Measurements from ENCODE around the gene RBM12. TPM values are rescaled to one million over a fixed set of nuclear protein-coding genes. Genes with fewer than 3 reads are reported as not detected.

RBM12 gene
- total and polyA plus RNA-seq, 2 of the 8 experiments (the other 6 are each of a cell fraction or from before 2014, with no cell fraction given), result 187 to 214 TPM

- TF ChIP-seq CHD7 (IDR thresholded peaks at IDR 0.05; ENCODE audit: insufficient replicate concordance, low read length) (no peak), SUZ12 (IDR thresholded peaks at IDR 0.05; ENCODE audit: low read length) (no peak)
Measured at GRCh38 chr20:35610833-35611427, 53.8 kb downstream of the RBM12 start (continued).
